Suprapubic skin (tissue), 3 donors: ENCODE data around the gene ERF.
A peak's percentile ranks its signal among the peaks of the same experiment; 100 is the strongest.

Source experiments
- POLR2A ChIP-seq, 2 donors: fragments of 450-650 bp; IDR thresholded peaks; one replicate each; pipeline ENCODE4 v1.6.1; 2017; ENCODE audit warnings: antibody characterized with exemption in 2 of 2, mild to moderate bottlenecking in 2 of 2, moderate library complexity in 2 of 2
- TF ChIP-seq, protein P1 (sequence below), 2 donors: fragments of 200-600 bp in 1 of 2; fragments of 450-650 bp in 1 of 2; sonication (generic) in 1 of 2; IDR thresholded peaks; one replicate each; pipeline ENCODE4 v1.5.1; 2016 to 2019; ENCODE audit warnings: antibody characterized with exemption in 2 of 2, mild to moderate bottlenecking in 1 of 2, moderate library complexity in 1 of 2

DNA sequence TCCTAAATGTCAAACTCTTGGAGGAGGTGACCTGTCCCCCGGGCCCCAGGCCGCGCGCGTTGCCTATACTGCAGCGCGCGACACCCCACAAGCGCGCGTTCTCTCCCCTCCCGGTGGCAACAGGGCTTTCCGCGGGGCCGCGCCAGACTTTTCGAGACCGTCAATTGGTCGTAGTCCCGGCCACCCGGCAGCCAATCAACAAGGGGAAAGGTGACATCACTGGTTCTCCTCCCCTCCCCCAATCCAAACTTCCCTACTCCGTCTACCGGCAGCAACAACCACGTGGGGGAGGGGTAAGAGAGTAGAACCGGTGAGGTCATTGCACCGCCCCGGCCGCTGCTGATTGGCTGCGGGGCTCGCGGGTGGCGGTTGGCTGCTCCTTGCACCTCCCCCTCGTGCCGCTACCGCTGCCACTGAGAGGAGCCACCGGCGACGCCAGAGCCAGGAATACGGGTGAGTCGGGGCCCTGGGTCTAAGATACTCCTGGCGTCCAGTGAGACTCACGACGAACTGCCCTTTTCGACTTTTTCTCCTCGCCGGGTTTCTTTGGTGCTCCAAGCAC, 13.3 kb upstream of the ERF start:
- peak in 1 of 2 donors; percentile 54 for TF ChIP-seq POLR2A (IDR thresholded peaks at IDR 0.05)
- TF ChIP-seq, protein P1, sequence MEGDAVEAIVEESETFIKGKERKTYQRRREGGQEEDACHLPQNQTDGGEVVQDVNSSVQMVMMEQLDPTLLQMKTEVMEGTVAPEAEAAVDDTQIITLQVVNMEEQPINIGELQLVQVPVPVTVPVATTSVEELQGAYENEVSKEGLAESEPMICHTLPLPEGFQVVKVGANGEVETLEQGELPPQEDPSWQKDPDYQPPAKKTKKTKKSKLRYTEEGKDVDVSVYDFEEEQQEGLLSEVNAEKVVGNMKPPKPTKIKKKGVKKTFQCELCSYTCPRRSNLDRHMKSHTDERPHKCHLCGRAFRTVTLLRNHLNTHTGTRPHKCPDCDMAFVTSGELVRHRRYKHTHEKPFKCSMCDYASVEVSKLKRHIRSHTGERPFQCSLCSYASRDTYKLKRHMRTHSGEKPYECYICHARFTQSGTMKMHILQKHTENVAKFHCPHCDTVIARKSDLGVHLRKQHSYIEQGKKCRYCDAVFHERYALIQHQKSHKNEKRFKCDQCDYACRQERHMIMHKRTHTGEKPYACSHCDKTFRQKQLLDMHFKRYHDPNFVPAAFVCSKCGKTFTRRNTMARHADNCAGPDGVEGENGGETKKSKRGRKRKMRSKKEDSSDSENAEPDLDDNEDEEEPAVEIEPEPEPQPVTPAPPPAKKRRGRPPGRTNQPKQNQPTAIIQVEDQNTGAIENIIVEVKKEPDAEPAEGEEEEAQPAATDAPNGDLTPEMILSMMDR (IDR thresholded peaks at IDR 0.05): no peak
